Breast epithelium (tissue), 4 donors: ENCODE results near the gene VCL. TPM values are rescaled to one million over a fixed set of nuclear protein-coding genes. Genes with fewer than 3 reads are reported as not detected.
"Not testable (repeated sequence)": the region's sequence is repeated elsewhere in the genome, so short reads cannot be mapped to it uniquely, and the experiment has no call there.

Experiments used
- DNase-seq, 2 donors: peaks; one replicate each; pipeline ENCODE4 v3.0.0-alpha.2; 2019; ENCODE audit warnings: low spot score in 2 of 2
- H3K27ac ChIP-seq, 2 donors: fragments of 200-600 bp; sonication (generic) in 1 of 2; one replicate each; pipeline ENCODE4 v1.5.1; 2016 to 2019; ENCODE audit warnings: mild to moderate bottlenecking in 1 of 2
- H3K27me3 ChIP-seq, 2 donors: fragments of 200-600 bp; sonication (generic) in 1 of 2; one replicate each; pipeline versions ENCODE4 v1.5.1 to v1.6.0; 2017 to 2019; ENCODE audit warnings: control low read depth in 1 of 2, mild to moderate bottlenecking in 1 of 2
- H3K36me3 ChIP-seq: fragments of 200-600 bp; one replicate; pipeline ENCODE4 v1.5.1; 2019
- H3K4me1 ChIP-seq, 2 donors: fragments of 200-600 bp; sonication (generic); one replicate each; pipeline ENCODE4 v1.5.1; 2016 to 2019; ENCODE audit warnings: control low read depth in 1 of 2
- H3K4me3 ChIP-seq, 3 donors: fragments of 200-600 bp; sonication (generic); 1 replicate in 2 of 3; 2 replicates in 1 of 3; pipeline ENCODE4 v1.5.1; 2016 to 2019; ENCODE audit warnings: mild to moderate bottlenecking in 3 of 3, moderate library complexity in 2 of 3
- H3K9me3 ChIP-seq, 2 donors: fragments of 200-600 bp; sonication (generic) in 1 of 2; one replicate each; pipeline ENCODE4 v1.5.1; 2016 to 2019; ENCODE audit warnings: control low read depth in 1 of 2
- CTCF ChIP-seq, 3 donors: fragments of 450-650 bp; IDR thresholded peaks; one replicate each; pipeline ENCODE4 v1.5.1; 2016 to 2017; ENCODE audit warnings: antibody characterized with exemption in 3 of 3, mild to moderate bottlenecking in 3 of 3, moderate library complexity in 3 of 3
- POLR2A ChIP-seq: fragments of 450-650 bp; IDR thresholded peaks from one replicate; pipeline ENCODE4 v1.6.1; 2016; ENCODE audit warnings: antibody characterized with exemption, mild to moderate bottlenecking, moderate library complexity
- POLR2AphosphoS5 ChIP-seq, 3 donors: sonication (generic); formaldehyde crosslinking; IDR thresholded peaks; one replicate each; pipeline ENCODE4 v1.6.1; 2017; ENCODE audit warnings: antibody characterized with exemption in 3 of 3
- intact Hi-C: fragments of 100-400 bp; cut with DNase I; formaldehyde crosslinking; loops from one replicate; pipeline ENCODE4 v1.15.1; 2023; ENCODE audit warnings: low total_unique reads
- total RNA-seq, 3 donors: library from RNA; depleted of rRNA; stranded (reverse); fragments of >200 nt; gene quantifications; one replicate each; pipeline ENCODE4 v1.1.0, GENCODE V29; 2016

The VCL gene
- total RNA-seq, 3 donors from 2014 or later = 73.1 to 95.0 (median 77.6) TPM

DNA sequence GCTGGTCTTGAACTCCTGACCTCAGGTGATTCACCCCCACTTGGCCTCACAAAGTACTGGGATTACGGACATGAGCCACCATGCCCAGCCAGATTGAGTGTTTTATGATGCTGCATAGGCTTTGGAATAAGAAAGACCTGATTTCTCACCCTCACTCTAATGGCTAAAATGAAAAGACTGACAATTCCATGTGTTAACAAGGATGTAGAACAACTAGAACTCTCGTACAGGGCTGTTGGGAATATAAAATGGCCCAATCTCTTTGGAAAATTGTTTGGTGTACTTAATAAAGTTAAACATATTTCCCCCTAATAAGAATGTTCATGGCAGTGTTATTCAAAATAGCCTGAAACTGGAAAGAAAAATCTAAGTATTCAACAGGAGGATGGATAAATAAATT lies 43.2 kb upstream of the VCL start:
- peaks cover 0 to 12% of the 10 kb centered on the region in 2 donors for H3K4me1 ChIP-seq
- TF ChIP-seq POLR2AphosphoS5 (IDR thresholded peaks at IDR 0.05) (no peak), POLR2A (no peak), CTCF (IDR thresholded peaks at IDR 0.05) (no peak)
- no peaks in the 10 kb centered on the region for H3K36me3 ChIP-seq
- no peaks in the 10 kb centered on the region for H3K27me3 ChIP-seq
- no peak for DNase-seq
- H3K27ac ChIP-seq = no peak overlapping the region
- intact Hi-C loops = no loop called here
- no peak overlapping the region for H3K4me3 ChIP-seq
- H3K9me3 ChIP-seq = no peaks in the 10 kb centered on the region

DNA sequence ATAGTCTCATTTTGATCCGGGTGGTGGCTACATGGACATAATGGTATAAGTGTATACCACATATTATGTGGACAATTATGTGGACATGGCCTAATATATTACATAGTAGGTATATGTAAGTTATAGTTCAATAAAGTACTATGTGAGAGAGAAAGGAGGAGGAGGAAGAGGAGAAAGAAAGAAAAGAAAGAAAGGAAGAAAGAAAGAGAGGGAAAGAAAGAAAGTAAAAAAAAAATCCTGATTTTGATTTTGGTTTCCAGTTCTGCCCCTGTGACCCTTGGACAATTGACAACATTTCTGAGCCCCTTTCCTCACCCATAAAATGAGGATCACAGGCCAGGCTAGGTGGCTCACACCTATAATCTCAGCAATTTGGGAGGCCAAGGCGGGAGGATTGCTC lies 42.2 kb upstream of the VCL start:
- peak overlapping the region in 1 of 2 donors; percentile 83 for H3K27ac ChIP-seq
- intact Hi-C loops = no loop called here
- no peak overlapping the region for H3K4me3 ChIP-seq
- H3K9me3 ChIP-seq = no peaks in the 10 kb centered on the region
- DNase-seq = no peak
- H3K27me3 ChIP-seq = no peaks in the 10 kb centered on the region
- H3K4me1 ChIP-seq = peaks cover 0 to 12% of the 10 kb centered on the region in 2 donors
- TF ChIP-seq POLR2AphosphoS5 (IDR thresholded peaks at IDR 0.05) (no peak), POLR2A (no peak), CTCF (IDR thresholded peaks at IDR 0.05) (no peak)
- H3K36me3 ChIP-seq = no peaks in the 10 kb centered on the region

DNA sequence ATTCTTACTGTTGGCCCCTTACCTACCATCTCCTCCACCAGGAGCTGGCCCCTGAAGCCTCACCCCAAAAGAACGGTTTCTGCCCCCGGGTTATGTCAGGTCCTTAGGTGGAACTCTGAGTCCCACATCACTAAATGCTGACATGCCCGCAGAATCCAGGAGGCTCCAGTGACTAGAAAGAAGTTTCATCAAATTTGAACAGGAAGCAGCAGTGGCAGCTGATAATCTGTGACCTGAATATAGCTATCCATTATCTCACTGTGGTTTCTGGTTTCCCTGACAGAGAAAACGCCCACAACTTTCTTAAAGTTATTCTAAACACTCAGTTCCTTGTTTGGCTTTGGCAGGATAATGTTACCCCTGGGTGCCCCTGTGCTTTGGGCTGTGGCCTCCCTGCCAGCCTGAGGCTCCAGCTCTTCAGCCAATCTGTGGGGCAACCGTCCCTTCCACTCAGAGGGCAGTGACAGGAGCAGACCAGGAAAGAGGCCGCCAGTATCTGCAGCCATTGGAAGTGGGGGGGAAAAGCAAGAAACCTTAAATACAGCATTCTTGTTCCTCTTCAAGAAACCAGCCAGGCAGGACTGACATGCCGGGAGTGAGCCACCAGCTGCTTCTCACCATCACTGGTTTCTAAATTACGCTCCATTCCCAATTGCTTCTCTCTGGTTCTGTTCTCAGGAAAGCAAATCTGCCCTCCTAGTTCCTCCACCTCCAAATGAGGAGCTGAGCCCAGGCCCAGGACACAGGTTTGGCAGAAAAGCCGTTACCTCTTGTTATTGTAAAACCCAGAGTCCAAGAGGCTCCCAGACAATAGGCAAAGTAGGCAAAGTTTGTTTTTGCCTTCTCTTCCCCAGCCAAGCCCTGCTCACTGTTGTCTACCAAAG lies 41.2 kb upstream of the VCL start:
- peak in 1 of 2 donors; percentile 39 for DNase-seq
- H3K27ac ChIP-seq = peak overlapping the region; percentile 68 to 83
- H3K36me3 ChIP-seq = no peaks in the 10 kb centered on the region
- TF ChIP-seq POLR2A = no peak
- no peak for TF ChIP-seq CTCF (IDR thresholded peaks at IDR 0.05)
- TF ChIP-seq POLR2AphosphoS5 (IDR thresholded peaks at IDR 0.05) = no peak
- no peak overlapping the region for H3K4me3 ChIP-seq
- no peaks in the 10 kb centered on the region for H3K27me3 ChIP-seq
- no peaks in the 10 kb centered on the region for H3K9me3 ChIP-seq
- peaks cover 0 to 12% of the 10 kb centered on the region in 2 donors for H3K4me1 ChIP-seq
- intact Hi-C loops = no loop called here

DNA sequence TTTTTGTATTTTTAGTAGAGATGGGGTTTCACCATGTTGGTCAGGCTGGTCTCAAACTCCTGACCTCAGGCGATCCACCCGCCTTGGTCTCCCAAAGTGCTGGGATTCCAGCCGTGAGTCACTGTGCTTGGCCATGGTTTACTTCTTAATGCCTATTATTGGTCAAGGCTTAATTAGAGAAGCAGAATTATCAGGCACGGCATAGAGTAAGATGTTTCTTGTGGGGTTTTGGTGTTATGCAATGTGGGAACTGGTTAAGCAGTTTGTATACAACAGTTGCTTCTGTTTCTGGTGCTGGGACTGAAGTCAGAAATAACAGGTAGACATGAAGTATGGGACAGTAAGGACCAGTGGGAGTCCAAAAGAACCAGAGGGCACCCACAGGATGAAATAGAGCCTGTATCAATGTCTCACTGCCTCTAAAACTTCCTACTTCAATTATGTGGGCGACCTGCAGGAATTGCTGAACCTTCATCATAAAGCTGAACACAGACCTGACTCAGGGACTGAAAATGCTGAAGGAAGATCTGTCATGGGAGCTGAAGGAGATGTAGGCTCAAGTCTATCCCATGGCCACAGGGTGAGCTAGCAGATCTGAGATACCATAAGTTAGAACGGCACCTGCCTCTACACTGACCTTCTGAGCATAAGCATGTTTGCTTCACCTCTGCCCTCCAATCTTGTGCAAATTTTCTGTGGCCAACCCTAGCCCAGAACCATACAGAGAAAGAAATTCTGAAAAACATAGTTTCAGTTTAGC lies 38.3 kb upstream of the VCL start:
- Histone ChIP-seq H3K4me1 (peaks cover 0 to 12% of the 10 kb centered on the region in 2 donors), H3K36me3 (no peaks in the 10 kb centered on the region), H3K9me3 (no peaks in the 10 kb centered on the region), H3K27ac (peak overlapping the region in 1 of 2 donors; percentile 83), H3K27me3 (no peaks in the 10 kb centered on the region), H3K4me3 (no peak overlapping the region)
- no peak for DNase-seq
- TF ChIP-seq POLR2AphosphoS5 (IDR thresholded peaks at IDR 0.05) = no peak
- TF ChIP-seq CTCF (IDR thresholded peaks at IDR 0.05) = no peak
- intact Hi-C loops = loop anchor here (2.0 kb wide), 1 partner anchor 21 kb away; no protein-coding TSS in a partner anchor

- Histone ChIP-seq H3K4me1 (peaks cover 0 to under 1% of the 10 kb centered on the region in 2 donors), H3K9me3 (no peaks in the 10 kb centered on the region), H3K4me3 (no peak overlapping the region), H3K27ac (no peak overlapping the region), H3K27me3 (no peaks in the 10 kb centered on the region), H3K36me3 (no peaks in the 10 kb centered on the region)
- DNase-seq = no peak
- TF ChIP-seq POLR2AphosphoS5 (IDR thresholded peaks at IDR 0.05) (no peak), POLR2A (no peak), CTCF (IDR thresholded peaks at IDR 0.05) (no peak)
- intact Hi-C loops = no loop called here
These were observed 35.5 kb upstream of the VCL start for GRCh38 chr10:73962386-73962785.

DNA sequence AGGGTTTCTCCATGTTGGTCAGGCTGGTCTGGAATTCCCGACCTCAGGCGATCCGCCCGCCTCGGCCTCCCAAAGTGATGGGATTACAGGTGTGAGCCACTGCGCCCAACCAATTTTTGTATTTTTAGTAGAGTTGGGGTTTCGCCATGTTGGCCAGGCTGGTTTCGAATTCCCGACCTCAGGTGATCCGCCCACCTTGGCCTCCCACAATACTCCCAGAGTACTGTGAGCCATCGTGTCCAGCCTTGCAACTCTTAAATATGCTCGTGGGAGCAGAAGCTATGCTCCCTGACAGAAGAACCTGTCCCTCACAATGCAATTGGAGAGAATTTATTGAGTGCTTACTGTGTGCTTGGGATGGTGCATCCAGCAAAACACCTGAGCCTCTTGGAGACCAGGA lies 34.4 kb upstream of the VCL start:
- DNase-seq, H3K27ac ChIP-seq, H3K4me1 ChIP-seq, H3K27me3 ChIP-seq, H3K4me3 ChIP-seq, H3K36me3 ChIP-seq, H3K9me3 ChIP-seq, intact Hi-C loops: not testable (repeated sequence)
